A549 (cell line): ENCODE data around the gene ZNF26. TPM values are rescaled to one million over a fixed set of nuclear protein-coding genes. Genes with fewer than 3 reads are reported as not detected.

Experiments
- ATAC-seq, 2 experiments: fragments of 200-7000 bp in 1 of 2; fragments of >200 bp in 1 of 2; cut with Nextera tagmentation in 1 of 2; cut with Tn5 transposase in 1 of 2; 3 replicates each; pipeline versions ENCODE4 v1.8.0 to v1.9.1; 2018 to 2020; ENCODE audit warnings: mild to moderate bottlenecking in 1 of 2, moderate library complexity in 1 of 2
- CTCF ChIA-PET: fragments of 300-600 bp; sonication (Branson Sonifier 250); formaldehyde crosslinking; extraction: SDS; loops from one replicate; lab custom pipeline; 2021; ENCODE audit warnings: antibody characterized with exemption, inconsistent platforms; lab: Yijun Ruan, JAX
- POLR2A ChIA-PET: fragments of 350-600 bp; formaldehyde crosslinking; extraction: SDS; loops from one replicate; lab custom pipeline; 2021; ENCODE audit warnings: antibody characterized with exemption, inconsistent platforms; lab: Yijun Ruan, JAX
- DNase-seq, 2 experiments: peaks; one replicate each; pipeline versions ENCODE4 v3.0.0 to v3.0.0-alpha.2; 2011 to 2016; ENCODE audit warnings: low read depth in 1 of 2, low spot score in 1 of 2
- FAIRE-seq: peaks from 2 replicates; lab custom pipeline; 2011; peaks lifted over from hg19 to GRCh38; lab: Jason Lieb, UNC
- H3K27ac ChIP-seq, 2 experiments: fragments of >200 bp; sonication (Bioruptor Twin); formaldehyde crosslinking; 3 replicates each; pipeline ENCODE4 v1.5.1; 2016 to 2017
- H3K4me1 ChIP-seq: fragments of >200 bp; sonication (Bioruptor Twin); formaldehyde crosslinking; 3 replicates; pipeline ENCODE4 v1.6.1; 2016
- H3K4me2 ChIP-seq: fragments of >200 bp; sonication (Bioruptor Twin); formaldehyde crosslinking; 3 replicates; pipeline ENCODE4 v1.6.1; 2016
- H3K4me3 ChIP-seq: fragments of >200 bp; sonication (Bioruptor Twin); formaldehyde crosslinking; 3 replicates; pipeline ENCODE4 v1.5.1; 2016
- H3K9me3 ChIP-seq: fragments of >200 bp; sonication (Bioruptor Twin); formaldehyde crosslinking; 3 replicates; pipeline ENCODE4 v1.6.1; 2016
- CBX8 ChIP-seq: fragments of 200-600 bp; sonication (generic); IDR thresholded peaks from 2 replicates; pipeline ENCODE4 v1.6.1; 2016
- CTCF ChIP-seq: fragments of >200 bp; sonication (Bioruptor Twin); formaldehyde crosslinking; IDR thresholded peaks from 3 replicates; pipeline ENCODE4 v1.5.1; 2016
- EHF ChIP-seq: fragments of 250-450 bp; sonication (Bioruptor Pico); IDR thresholded peaks from 2 replicates; pipeline ENCODE4 v1.5.0; 2020; ENCODE audit warnings: mild to moderate bottlenecking
- EP300 ChIP-seq, 2 experiments: fragments of >200 bp; sonication (Bioruptor Twin); formaldehyde crosslinking; IDR thresholded peaks; 2 replicates in 1 of 2; 3 replicates in 1 of 2; pipeline ENCODE4 v1.6.1; 2016 to 2017
- ESRRA ChIP-seq: fragments of 150-350 bp; IDR thresholded peaks from 2 replicates; pipeline ENCODE4 v1.6.1; 2014; ENCODE audit warnings: mild to moderate bottlenecking, low read length, borderline replicate concordance
- FOXS1 ChIP-seq: fragments of 250-450 bp; sonication (Bioruptor Pico); IDR thresholded peaks from 2 replicates; pipeline ENCODE4 v1.5.0; 2020; ENCODE audit warnings: mild to moderate bottlenecking, moderate library complexity
- HDAC2 ChIP-seq: fragments of 200-600 bp; sonication (generic); IDR thresholded peaks from 2 replicates; pipeline ENCODE4 v1.6.1; 2016
- HES2 ChIP-seq: fragments of >200 bp; sonication (Bioruptor Twin); formaldehyde crosslinking; IDR thresholded peaks from 2 replicates; pipeline ENCODE4 v1.6.1; 2016
- HEYL ChIP-seq: fragments of 250-450 bp; sonication (Bioruptor Pico); IDR thresholded peaks from 2 replicates; pipeline ENCODE4 v1.8.0; 2021; ENCODE audit warnings: mild to moderate bottlenecking, moderate library complexity
- HOXB13 ChIP-seq: fragments of 250-450 bp; sonication (Bioruptor Pico); IDR thresholded peaks from 2 replicates; pipeline ENCODE4 v1.5.0; 2020; ENCODE audit warnings: low read depth, mild to moderate bottlenecking, moderate library complexity
- HOXB5 ChIP-seq: fragments of 250-450 bp; sonication (Bioruptor Pico); IDR thresholded peaks from 2 replicates; pipeline ENCODE4 v1.5.0; 2020; ENCODE audit warnings: mild to moderate bottlenecking, moderate library complexity
- KDM5A ChIP-seq: fragments of 200-600 bp; sonication (generic); IDR thresholded peaks from 2 replicates; pipeline ENCODE4 v1.6.1; 2016; ENCODE audit warnings: antibody characterized with exemption, mild to moderate bottlenecking
- MAX ChIP-seq: IDR thresholded peaks from 2 replicates; pipeline ENCODE4 v1.6.1; 2012
- MAZ ChIP-seq: fragments of 150-350 bp; IDR thresholded peaks from 2 replicates; pipeline ENCODE4 v1.6.1; 2014; ENCODE audit warnings: antibody characterized with exemption, low read depth, low read length, borderline replicate concordance
- PBX3 ChIP-seq: IDR thresholded peaks from 2 replicates; pipeline ENCODE4 v1.6.1; 2012
- RCOR1 ChIP-seq: fragments of 150-350 bp; IDR thresholded peaks from 2 replicates; pipeline ENCODE4 v1.6.1; 2014; ENCODE audit warnings: antibody characterized with exemption, low read length, low read depth
- RFX5 ChIP-seq: fragments of 450-650 bp; IDR thresholded peaks from 2 replicates; pipeline ENCODE4 v1.7.1; 2014; ENCODE audit warnings: antibody characterized with exemption, mild to moderate bottlenecking, moderate library complexity
- RNF2 ChIP-seq: fragments of 200-600 bp; sonication (generic); IDR thresholded peaks from 2 replicates; pipeline ENCODE4 v1.6.1; 2016; ENCODE audit warnings: low read depth, mild to moderate bottlenecking, antibody characterized with exemption, moderate library complexity, borderline replicate concordance
- SREBF2 ChIP-seq: fragments of 450-650 bp; IDR thresholded peaks from 2 replicates; pipeline ENCODE4 v1.6.1; 2014; ENCODE audit warnings: mild to moderate bottlenecking, moderate library complexity
- TFCP2L1 ChIP-seq: fragments of 250-450 bp; sonication (Bioruptor Pico); IDR thresholded peaks from 2 replicates; pipeline ENCODE4 v1.5.0; 2021; ENCODE audit warnings: mild to moderate bottlenecking
- TP53 ChIP-seq: fragments of 250-450 bp; sonication (Bioruptor Pico); IDR thresholded peaks from 2 replicates; pipeline ENCODE4 v1.5.0; 2021; ENCODE audit warnings: mild to moderate bottlenecking, moderate library complexity
- WGBS: methylation state at CpG from one replicate; pipeline ENCODE4 v1.1.6; 2017; ENCODE audit errors: missing lambda C conversion rate; 5-methylcytosine and 5-hydroxymethylcytosine counted together
- polyA plus RNA-seq, 4 experiments: library from polyadenylated mRNA; depleted of rRNA in 3 of 4; stranded (reverse); fragments of >200 nt; fragmentation: RNase III in 1 of 4; extraction: RNeasy Plus Mini Kit Qiagen cat#74134 plus additional on column Dnase treatment in 1 of 4; gene quantifications; 2 replicates in 3 of 4; 3 replicates in 1 of 4; pipeline ENCODE4 v1.2.3, GENCODE V29; 2011 to 2017
- TF ChIP-seq, protein P1 (sequence below): IDR thresholded peaks from 2 replicates; pipeline ENCODE4 v1.6.1; 2012; ENCODE audit warnings: low read depth, borderline replicate concordance

Gene ZNF26
- polyA plus RNA-seq, 2 of the 4 experiments (the other 2 are of a cell fraction) = 6.5 to 11.3 TPM

DNA sequence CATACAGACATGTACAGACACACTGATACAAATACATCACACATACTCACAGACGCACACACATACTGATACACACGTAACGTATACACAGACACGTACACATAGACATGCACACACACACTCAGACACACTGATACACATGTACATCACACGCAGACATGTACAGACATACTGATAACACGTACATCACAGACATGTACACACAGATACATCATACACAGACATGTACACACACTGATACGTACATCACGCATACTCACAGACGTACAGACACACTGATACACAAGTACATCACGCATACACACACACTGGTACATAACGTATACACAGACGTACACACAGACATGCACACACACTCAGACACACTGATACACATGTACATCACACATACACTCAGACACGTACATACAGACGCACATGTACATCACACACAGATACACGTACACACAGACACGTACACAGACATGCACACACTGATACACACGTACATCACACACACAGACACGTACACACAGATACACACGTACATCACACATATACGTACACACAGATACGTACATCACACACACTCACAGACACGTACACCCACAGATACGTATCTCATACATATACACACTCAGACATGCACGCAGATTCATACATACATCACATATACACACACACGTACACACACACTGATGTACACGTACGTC lies 35.2 kb upstream of the ZNF26 start:
- H3K9me3 ChIP-seq = peaks cover 85% of the 10 kb centered on the region
- WGBS = 94% methylated on average over 27 of the region's 27 CpGs
- no peak for ATAC-seq
- ChIA-PET POLR2A (no interaction called here), CTCF (no interaction called here)
- peak; percentile 95 for FAIRE-seq
- TF ChIP-seq, protein P1, sequence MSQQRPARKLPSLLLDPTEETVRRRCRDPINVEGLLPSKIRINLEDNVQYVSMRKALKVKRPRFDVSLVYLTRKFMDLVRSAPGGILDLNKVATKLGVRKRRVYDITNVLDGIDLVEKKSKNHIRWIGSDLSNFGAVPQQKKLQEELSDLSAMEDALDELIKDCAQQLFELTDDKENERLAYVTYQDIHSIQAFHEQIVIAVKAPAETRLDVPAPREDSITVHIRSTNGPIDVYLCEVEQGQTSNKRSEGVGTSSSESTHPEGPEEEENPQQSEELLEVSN = no peak
- TF ChIP-seq MAX (no peak), SREBF2 (no peak), HOXB5 (no peak), KDM5A (no peak), HES2 (no peak), HEYL (CRISPR knock-in tag) (no peak), RNF2 (no peak), ESRRA (no peak), TP53 (no peak)
- H3K27ac ChIP-seq = no peak overlapping the region
- no peaks in the 10 kb centered on the region for H3K4me1 ChIP-seq
- DNase-seq = no peak
- no peak overlapping the region for H3K4me2 ChIP-seq
- no peak overlapping the region for H3K4me3 ChIP-seq

- ATAC-seq (no peak), FAIRE-seq (peak; percentile 23), DNase-seq (no peak)
- no peaks in the 10 kb centered on the region for H3K4me1 ChIP-seq
- TF ChIP-seq FOXS1 (no peak), PBX3 (no peak)
- WGBS = 93% methylated on average over 8 of the region's 8 CpGs
- H3K9me3 ChIP-seq = peaks cover 78% of the 10 kb centered on the region
- ChIA-PET CTCF (no interaction called here), POLR2A (no interaction called here)
- H3K4me2 ChIP-seq = no peak overlapping the region
- no peak overlapping the region for H3K4me3 ChIP-seq
- no peak overlapping the region for H3K27ac ChIP-seq
Observed at GRCh38 chr12:132951649-132952048, 34.5 kb upstream of the ZNF26 start.

GRCh38 chr12:132952371-132953162 lies 33.6 kb upstream of the ZNF26 start:
- FAIRE-seq (no peak), ATAC-seq (no peak), DNase-seq (no peak)
- Histone ChIP-seq H3K4me2 (no peak overlapping the region), H3K4me1 (no peaks in the 10 kb centered on the region), H3K27ac (no peak overlapping the region), H3K9me3 (peaks cover 76% of the 10 kb centered on the region), H3K4me3 (no peak overlapping the region)
- TF ChIP-seq HDAC2 (no peak), CBX8 (no peak), HOXB13 (CRISPR knock-in tag) (no peak), RCOR1 (no peak), EP300 (IDR thresholded peaks at IDR 0.05) (no peak), PBX3 (no peak), CTCF (no peak), MAZ (no peak), HEYL (CRISPR knock-in tag) (no peak), RFX5 (no peak), HES2 (no peak), TFCP2L1 (CRISPR knock-in tag) (no peak), RNF2 (no peak), TP53 (no peak), EHF (CRISPR knock-in tag) (no peak)
- TF ChIP-seq, protein P1 = no peak
- WGBS = 91% methylated on average over 18 of the region's 18 CpGs
- ChIA-PET CTCF (no interaction called here), POLR2A (no interaction called here)
